Neural crest cell (in vitro differentiated cells): ENCODE measurements around the gene ELOB. TPM values are rescaled to one million over a fixed set of nuclear protein-coding genes. Genes with fewer than 3 reads are reported as not detected.

Source experiments
- DNase-seq: peaks from one replicate; pipeline ENCODE4 v3.0.0; 2021; ENCODE audit warnings: low read depth, mixed read lengths, low spot score
- H3K27ac Mint-ChIP-seq: one replicate; pipeline ENCODE4 v1.8.0; 2021; ENCODE audit warnings: mild to moderate bottlenecking, mixed read lengths; ENCODE audit not compliant: unreplicated experiment
- H3K27me3 Mint-ChIP-seq: 2 replicates; pipeline ENCODE4 v1.8.0; 2021; ENCODE audit warnings: low read depth, mild to moderate bottlenecking, mixed read lengths
- H3K36me3 Mint-ChIP-seq: 2 replicates; pipeline ENCODE4 v1.8.0; 2021; ENCODE audit warnings: low read depth, mild to moderate bottlenecking, mixed read lengths
- H3K4me1 Mint-ChIP-seq: 2 replicates; pipeline ENCODE4 v1.8.0; 2021; ENCODE audit warnings: mixed read lengths
- H3K4me3 Mint-ChIP-seq: one replicate; pipeline ENCODE4 v1.8.0; 2021; ENCODE audit warnings: mild to moderate bottlenecking, mixed read lengths
- H3K9me3 Mint-ChIP-seq: 2 replicates; pipeline ENCODE4 v1.8.0; 2021; ENCODE audit warnings: mixed read lengths
- total RNA-seq: library from RNA; stranded (reverse); gene quantifications from 2 replicates; pipeline ENCODE4 v1.2.1, GENCODE V29; 2021
- TF ChIP-seq, protein P1 (sequence below): fragments of 200-600 bp; sonication (generic); conservative IDR thresholded peaks from 2 replicates; pipeline ENCODE4 v1.5.0; 2021; ENCODE audit warnings: antibody characterized with exemption, mild to moderate bottlenecking

Gene ELOB
- total RNA-seq, 1 donor from 2014 or later = 261 TPM

DNA sequence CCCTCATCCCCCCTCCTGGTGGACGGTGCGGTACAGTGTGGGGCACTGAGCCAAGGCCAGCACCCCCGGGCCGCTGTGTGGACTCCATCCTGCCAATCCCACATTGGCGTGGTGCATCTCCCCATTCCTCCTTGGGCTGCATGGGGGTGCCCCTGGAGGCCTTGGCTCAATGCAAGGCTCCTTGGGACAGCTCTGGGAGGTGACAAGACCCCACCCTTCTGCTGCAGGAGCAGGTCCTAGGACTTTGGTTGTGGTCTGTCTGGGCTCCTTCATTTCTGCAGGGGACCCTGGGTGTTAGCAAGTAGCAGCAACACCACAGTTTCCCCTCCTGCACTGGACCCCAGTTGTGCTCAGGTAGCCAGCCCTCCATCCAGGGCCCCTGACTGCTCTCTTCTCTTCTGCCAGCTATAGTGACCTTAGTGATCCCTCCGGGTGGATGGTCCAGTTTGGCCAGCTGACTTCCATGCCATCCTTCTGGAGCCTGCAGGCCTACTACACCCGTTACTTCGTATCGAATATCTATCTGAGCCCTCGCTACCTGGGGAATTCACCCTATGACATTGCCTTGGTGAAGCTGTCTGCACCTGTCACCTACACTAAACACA is 41.3 kb upstream of the ELOB start:
- Mint-ChIP-seq H3K9me3 (no peaks in the 10 kb centered on the region), H3K27me3 (peaks cover 6% of the 10 kb centered on the region), H3K4me1 (no peaks in the 10 kb centered on the region), H3K36me3 (no peaks in the 10 kb centered on the region), H3K27ac (no peak overlapping the region), H3K4me3 (no peak overlapping the region)
- TF ChIP-seq, protein P1, sequence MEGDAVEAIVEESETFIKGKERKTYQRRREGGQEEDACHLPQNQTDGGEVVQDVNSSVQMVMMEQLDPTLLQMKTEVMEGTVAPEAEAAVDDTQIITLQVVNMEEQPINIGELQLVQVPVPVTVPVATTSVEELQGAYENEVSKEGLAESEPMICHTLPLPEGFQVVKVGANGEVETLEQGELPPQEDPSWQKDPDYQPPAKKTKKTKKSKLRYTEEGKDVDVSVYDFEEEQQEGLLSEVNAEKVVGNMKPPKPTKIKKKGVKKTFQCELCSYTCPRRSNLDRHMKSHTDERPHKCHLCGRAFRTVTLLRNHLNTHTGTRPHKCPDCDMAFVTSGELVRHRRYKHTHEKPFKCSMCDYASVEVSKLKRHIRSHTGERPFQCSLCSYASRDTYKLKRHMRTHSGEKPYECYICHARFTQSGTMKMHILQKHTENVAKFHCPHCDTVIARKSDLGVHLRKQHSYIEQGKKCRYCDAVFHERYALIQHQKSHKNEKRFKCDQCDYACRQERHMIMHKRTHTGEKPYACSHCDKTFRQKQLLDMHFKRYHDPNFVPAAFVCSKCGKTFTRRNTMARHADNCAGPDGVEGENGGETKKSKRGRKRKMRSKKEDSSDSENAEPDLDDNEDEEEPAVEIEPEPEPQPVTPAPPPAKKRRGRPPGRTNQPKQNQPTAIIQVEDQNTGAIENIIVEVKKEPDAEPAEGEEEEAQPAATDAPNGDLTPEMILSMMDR = no peak
- no peak for DNase-seq

- Mint-ChIP-seq H3K4me3 (no peak overlapping the region), H3K9me3 (no peaks in the 10 kb centered on the region), H3K27ac (no peak overlapping the region), H3K4me1 (no peaks in the 10 kb centered on the region), H3K27me3 (peaks cover 2% of the 10 kb centered on the region), H3K36me3 (no peaks in the 10 kb centered on the region)
- DNase-seq = no peak
- TF ChIP-seq, protein P1 = no peak
Measured at GRCh38 chr16:2817340-2818271, 40.5 kb upstream of the ELOB start.

DNA sequence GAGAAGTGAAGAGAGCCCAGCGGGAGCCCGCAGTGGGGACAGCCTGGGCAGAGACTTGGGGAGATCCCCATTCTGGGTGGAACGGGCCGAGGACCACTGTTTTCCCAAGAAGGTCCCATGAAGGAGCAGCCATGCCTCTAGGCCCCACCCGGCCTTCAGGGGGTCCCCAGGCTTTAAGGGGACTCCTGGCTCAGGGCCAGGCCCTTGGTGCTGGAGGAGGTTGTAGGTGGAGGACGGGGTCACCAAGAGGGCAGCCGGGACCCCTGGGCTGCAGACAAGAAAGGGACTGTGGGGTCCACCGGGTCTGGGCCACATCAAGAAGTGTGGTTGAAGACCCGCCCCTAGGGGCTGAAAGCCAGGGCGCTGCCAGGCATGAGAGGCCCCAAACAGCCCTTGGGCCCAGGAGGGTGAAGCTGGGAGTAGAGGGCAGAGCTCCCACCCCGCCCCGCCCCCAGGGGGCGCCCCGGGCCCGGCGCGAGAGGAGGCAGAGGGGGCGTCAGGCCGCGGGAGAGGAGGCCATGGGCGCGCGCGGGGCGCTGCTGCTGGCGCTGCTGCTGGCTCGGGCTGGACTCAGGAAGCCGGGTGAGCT is 39.8 kb upstream of the ELOB start, which contains the start of gene PRSS21:
PRSS21 (plus strand) TSS at position 487 of the 589 bp plus-strand sequence; CDS start at position 519, 32 bp downstream.
- no peak within 1 kb of the TSS for H3K4me3 Mint-ChIP-seq
- no peaks in the 10 kb centered on the region for H3K4me1 Mint-ChIP-seq
- no peak for DNase-seq
- no peaks in the 10 kb centered on the region for H3K9me3 Mint-ChIP-seq
- no peaks in the 10 kb centered on the region for H3K36me3 Mint-ChIP-seq
- H3K27me3 Mint-ChIP-seq = peaks cover 2% of the 10 kb centered on the region
- no peak within 1 kb of the TSS for H3K27ac Mint-ChIP-seq
- TF ChIP-seq, protein P1 = no peak

- H3K36me3 Mint-ChIP-seq = no peaks in the 10 kb centered on the region
- no peaks in the 10 kb centered on the region for H3K4me1 Mint-ChIP-seq
- no peak overlapping the region for H3K4me3 Mint-ChIP-seq
- H3K27me3 Mint-ChIP-seq = peaks cover 11% of the 10 kb centered on the region
- no peaks in the 10 kb centered on the region for H3K9me3 Mint-ChIP-seq
- TF ChIP-seq, protein P1 = no peak
- no peak overlapping the region for H3K27ac Mint-ChIP-seq
- DNase-seq = no peak
Measured at GRCh38 chr16:2815299-2815771, 38.3 kb upstream of the ELOB start.

DNA sequence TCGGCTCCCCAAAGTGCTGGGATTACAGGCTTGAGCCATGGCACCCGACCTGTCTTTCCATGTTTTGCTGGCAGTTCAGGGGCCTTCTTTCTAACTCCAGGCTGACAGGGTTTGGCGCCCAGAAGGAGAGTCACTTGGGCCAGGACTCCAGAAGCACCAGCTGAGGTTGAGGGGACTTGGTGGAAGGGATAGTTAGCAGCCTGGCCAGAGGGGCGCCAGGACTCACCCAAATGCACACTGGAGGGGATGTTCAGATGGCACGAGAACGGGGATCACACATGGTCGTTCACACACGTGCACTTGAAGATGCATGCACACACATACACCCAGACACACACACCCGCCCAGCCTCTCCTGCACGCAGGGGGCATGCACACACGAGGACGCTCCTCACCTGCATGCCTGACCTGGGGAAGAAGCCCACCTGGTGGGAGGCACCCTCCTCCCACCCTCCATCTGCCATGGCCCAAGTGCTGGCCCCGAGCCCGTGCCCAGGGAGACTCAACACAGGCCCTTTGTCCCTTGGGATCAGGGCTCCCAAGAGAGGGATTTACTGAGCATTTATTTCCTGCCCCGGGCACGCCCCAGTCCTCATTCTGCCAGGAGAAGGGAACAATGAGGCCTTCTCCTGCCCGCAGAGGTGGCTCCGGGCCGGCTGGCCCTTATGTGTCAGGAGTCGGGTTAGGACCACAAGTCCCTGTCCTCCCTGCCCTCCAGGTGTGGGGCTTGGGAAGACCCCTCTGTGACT is 37.6 kb upstream of the ELOB start:
- H3K9me3 Mint-ChIP-seq = no peaks in the 10 kb centered on the region
- no peak for DNase-seq
- no peak overlapping the region for H3K27ac Mint-ChIP-seq
- no peaks in the 10 kb centered on the region for H3K36me3 Mint-ChIP-seq
- H3K4me3 Mint-ChIP-seq = no peak overlapping the region
- TF ChIP-seq, protein P1 = no peak
- H3K27me3 Mint-ChIP-seq = peaks cover 16% of the 10 kb centered on the region
- H3K4me1 Mint-ChIP-seq = no peaks in the 10 kb centered on the region
